Activated naive CD8-positive, alpha-beta T cell treated with anti-CD3 and anti-CD28 coated beads, Interleukin-2, amount 50 U/mL, for 24 hours (primary cell): ENCODE data around the gene WDR27.

Experiments used
- ATAC-seq: fragments of 150-1000 bp; cut with Tn5 transposase; one replicate; pipeline ENCODE4 v1.10.0; 2021
- DNase-seq: peaks from one replicate; pipeline ENCODE4 v3.0.0; 2021
- H3K27ac Mint-ChIP-seq: one replicate; pipeline ENCODE4 v1.8.0; 2021; ENCODE audit warnings: mild to moderate bottlenecking, mixed read lengths
- H3K27me3 Mint-ChIP-seq: one replicate; pipeline ENCODE4 v1.8.0; 2021; ENCODE audit warnings: mixed read lengths
- H3K36me3 Mint-ChIP-seq: one replicate; pipeline ENCODE4 v1.8.0; 2021; ENCODE audit warnings: low read depth, mixed read lengths
- H3K4me1 Mint-ChIP-seq: one replicate; pipeline ENCODE4 v1.8.0; 2021; ENCODE audit warnings: mixed read lengths
- H3K4me3 Mint-ChIP-seq: one replicate; pipeline ENCODE4 v1.8.0; 2021; ENCODE audit warnings: mild to moderate bottlenecking, moderate library complexity, mixed read lengths
- H3K9me3 Mint-ChIP-seq: one replicate; pipeline ENCODE4 v1.8.0; 2021; ENCODE audit warnings: mixed read lengths

Gene WDR27

DNA sequence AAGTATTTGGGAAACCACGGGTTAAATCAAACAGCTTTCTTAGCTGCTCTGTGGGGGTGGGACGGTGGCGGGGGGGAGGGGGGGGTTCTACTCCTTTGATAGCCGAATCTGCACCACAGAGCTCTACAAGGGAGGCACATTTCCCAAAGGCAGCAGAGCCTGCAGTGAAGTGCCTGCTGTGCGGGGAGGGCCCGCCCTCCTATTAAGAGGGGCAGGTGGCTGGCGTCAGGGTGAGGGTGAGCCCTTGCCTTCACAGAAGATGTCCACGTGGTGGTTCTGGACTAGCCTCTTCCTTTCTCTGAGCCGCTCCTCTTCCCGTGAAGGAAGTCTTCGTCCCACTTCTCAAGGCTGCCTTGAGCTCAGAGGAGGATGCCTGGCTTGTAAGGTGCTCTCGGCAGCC lies 273.3 kb downstream of the WDR27 start:
- ATAC-seq: no peak
- H3K9me3 Mint-ChIP-seq: peaks cover 33% of the 10 kb centered on the region

DNA sequence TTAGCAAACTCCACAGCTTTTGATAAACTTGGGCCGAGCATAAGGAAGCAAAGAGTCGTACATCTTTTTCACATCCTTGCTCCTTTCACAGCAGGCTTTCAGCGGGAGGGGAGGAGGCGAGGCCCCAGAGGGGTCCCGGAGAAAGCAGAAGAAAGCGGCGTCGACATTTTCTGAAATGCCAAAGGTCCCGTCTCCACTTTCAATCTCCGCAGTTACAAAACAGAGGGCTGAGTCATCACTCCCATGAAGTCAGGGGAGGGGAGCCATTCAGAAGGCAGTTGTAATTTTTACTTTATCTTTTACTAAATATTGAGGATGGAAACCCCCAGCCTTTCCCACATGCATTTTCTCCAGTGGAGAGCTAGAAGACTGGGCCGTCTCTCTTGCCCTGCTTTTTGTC lies 274.0 kb downstream of the WDR27 start:
- Mint-ChIP-seq H3K27me3 (peaks cover 2% of the 10 kb centered on the region), H3K4me3 (no peak overlapping the region), H3K27ac (no peak overlapping the region), H3K4me1 (peaks cover 2% of the 10 kb centered on the region), H3K9me3 (peaks cover 28% of the 10 kb centered on the region), H3K36me3 (peaks cover 6% of the 10 kb centered on the region)
- no peak for DNase-seq
- ATAC-seq: peak; percentile 10

More for the DNA sequence above, 273.3 kb downstream of the WDR27 start:
- Mint-ChIP-seq H3K4me1 (peaks cover 2% of the 10 kb centered on the region), H3K27me3 (peaks cover 2% of the 10 kb centered on the region), H3K27ac (no peak overlapping the region), H3K36me3 (peaks cover 6% of the 10 kb centered on the region), H3K4me3 (no peak overlapping the region)
- no peak for DNase-seq

DNA sequence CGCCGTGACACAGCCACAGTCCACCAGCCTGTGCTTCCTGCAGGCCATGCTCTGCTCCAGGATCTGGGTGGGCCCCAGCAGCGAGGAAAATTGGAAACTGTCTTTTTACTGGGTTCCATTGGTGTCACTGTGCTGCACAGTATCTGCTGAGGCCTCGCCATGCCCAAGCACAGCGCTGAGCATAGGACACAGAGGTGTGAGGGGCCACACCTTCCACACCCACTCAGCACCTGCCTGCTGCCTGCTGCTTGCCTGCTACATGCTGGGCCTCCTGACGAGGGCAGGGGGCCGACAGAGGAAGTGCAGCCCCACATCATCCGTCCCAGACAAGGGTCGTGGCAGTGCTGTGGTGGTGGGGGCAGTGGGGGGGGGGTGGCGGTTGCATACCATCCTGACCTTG lies 275.2 kb downstream of the WDR27 start:
- peaks cover 2% of the 10 kb centered on the region for H3K4me1 Mint-ChIP-seq
- H3K9me3 Mint-ChIP-seq: peaks cover 15% of the 10 kb centered on the region
- DNase-seq (no peak), ATAC-seq (no peak)
- peaks cover 3% of the 10 kb centered on the region for H3K36me3 Mint-ChIP-seq
- H3K4me3 Mint-ChIP-seq: no peak overlapping the region
- no peak overlapping the region for H3K27ac Mint-ChIP-seq
- H3K27me3 Mint-ChIP-seq: peaks cover 2% of the 10 kb centered on the region

DNA sequence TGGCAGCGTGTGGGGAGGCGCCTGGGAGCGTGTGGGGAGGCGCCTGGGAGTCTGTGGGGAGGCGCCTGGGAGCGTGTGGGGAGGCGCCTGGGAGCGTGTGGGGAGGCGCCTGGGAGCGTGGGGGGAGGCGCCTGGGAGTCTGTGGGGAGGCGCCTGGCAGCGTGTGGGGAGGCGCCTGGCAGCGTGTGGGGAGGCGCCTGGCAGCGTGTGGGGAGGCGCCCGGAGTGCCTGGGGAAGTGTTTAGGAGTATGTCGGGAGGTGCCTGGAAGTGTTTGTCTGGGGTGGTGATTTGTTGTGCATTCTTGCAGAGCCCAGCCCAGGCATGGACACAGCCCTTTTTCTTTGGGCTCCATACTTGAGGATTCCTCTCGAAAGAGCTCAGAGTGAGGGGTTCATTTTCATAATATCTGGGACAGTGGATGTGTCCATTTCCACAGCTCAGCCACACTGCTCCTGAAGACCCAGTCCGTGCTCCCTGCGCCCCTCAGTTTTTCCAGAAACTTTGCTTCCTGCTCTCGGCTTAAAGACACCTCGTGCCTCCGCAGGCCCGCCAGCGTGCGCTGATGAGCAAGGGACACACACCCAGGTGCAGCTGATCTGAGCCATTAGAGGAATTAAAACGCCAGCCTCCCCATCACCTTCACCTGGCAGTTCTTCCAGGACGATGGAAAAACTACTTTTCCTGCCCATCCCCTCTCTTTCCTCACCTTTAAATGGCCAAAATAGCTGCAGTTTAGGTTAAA lies 276.0 kb downstream of the WDR27 start:
- ATAC-seq (no peak), DNase-seq (no peak)
- peaks cover 10% of the 10 kb centered on the region for H3K9me3 Mint-ChIP-seq
- H3K36me3 Mint-ChIP-seq: peaks cover 3% of the 10 kb centered on the region
- no peak overlapping the region for H3K4me3 Mint-ChIP-seq
- H3K27me3 Mint-ChIP-seq: peaks cover 2% of the 10 kb centered on the region
- H3K4me1 Mint-ChIP-seq: peaks cover 2% of the 10 kb centered on the region
- H3K27ac Mint-ChIP-seq: no peak overlapping the region

DNA sequence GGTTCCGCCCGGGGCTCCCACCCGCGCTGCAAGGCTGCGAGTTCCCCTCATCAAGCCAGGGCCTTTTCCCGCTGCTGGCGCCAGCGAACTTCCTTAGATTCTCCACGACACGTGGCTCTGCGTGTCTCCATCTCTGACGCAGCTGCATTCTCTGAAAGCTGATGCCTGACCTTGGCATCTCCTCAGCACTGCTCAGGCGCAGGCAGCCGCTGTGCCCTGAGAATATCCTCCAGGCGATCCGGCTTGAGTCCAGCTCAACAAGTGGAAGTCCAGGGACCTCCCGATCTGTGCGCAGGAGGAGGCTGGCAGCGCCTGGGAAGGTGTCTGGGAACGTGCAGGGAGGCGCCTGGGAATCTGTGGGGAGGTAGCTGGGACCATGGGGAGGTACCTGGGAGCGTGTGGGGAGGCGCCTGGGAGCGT lies 277.0 kb downstream of the WDR27 start:
- Mint-ChIP-seq H3K36me3 (no peaks in the 10 kb centered on the region), H3K27me3 (peaks cover 2% of the 10 kb centered on the region), H3K27ac (no peak overlapping the region), H3K9me3 (peaks cover under 1% of the 10 kb centered on the region), H3K4me3 (no peak overlapping the region), H3K4me1 (peaks cover 2% of the 10 kb centered on the region)
- ATAC-seq (no peak), DNase-seq (no peak)

DNA sequence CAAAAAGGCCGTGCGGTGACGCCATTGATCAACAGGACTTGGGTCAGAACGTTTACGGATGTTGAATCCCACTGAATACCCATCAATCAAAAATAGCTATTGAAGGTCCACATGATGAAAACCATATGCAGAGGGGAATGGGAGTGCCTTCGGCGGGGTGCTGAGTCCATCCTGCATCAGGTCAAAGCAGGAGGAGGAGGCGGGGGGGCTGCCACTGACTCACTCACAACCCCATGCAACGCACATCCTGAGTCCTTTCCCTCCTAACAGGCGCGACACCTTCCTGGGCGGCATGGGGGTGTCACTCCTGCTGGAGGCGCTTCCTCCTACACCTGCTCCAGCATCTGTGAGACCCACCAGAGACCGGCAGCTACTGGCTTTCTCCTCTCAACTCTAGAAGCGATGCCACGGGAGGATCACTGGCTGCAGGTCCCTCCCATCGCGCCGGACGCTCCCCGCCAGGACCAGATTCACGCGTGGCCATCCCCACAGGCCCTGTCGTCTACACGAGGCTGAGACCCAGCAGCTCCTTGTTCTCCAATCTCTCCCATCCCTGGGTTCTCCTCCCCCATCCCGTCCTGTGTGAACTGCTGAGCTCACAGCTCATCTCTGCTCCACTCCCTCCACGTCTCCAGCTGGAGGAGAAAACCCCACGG lies 277.6 kb downstream of the WDR27 start:
- no peaks in the 10 kb centered on the region for H3K36me3 Mint-ChIP-seq
- peaks cover 2% of the 10 kb centered on the region for H3K27me3 Mint-ChIP-seq
- H3K9me3 Mint-ChIP-seq: no peaks in the 10 kb centered on the region
- H3K4me1 Mint-ChIP-seq: peaks cover 2% of the 10 kb centered on the region
- no peak overlapping the region for H3K4me3 Mint-ChIP-seq
- no peak overlapping the region for H3K27ac Mint-ChIP-seq
- ATAC-seq (no peak), DNase-seq (no peak)

DNA sequence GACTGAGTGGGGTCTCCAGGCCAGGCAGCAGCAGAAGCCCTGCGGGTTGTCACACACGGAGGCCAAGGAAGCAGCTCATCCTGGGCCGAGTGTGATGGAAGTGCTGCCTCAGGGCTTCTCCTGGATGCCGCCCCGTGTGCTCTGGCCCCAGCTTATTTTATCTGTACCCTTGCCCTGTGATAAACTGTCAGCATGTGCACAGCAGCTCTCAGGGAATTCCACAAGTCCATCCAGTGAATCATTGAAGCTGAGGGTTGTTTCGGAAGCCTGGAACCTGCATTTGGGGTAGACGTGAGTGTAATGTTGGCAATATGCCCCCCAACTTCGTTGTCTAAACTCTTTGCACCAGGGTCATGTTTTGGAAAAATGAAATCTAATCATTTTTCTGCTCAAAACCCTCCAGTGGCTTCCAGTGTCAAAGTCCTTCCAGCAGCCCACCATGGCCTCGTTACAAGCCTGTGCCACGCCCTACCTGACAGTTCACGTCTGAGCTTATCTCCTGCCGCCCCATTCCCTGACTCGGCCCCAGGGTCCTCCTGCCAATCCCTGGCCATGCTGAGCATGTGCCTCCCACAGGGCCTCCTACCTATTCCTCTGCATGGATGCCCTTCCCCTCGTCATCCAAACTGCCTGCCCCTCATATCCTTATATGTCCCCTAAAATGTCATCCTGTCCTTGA lies 280.1 kb downstream of the WDR27 start:
- Mint-ChIP-seq H3K9me3 (no peaks in the 10 kb centered on the region), H3K4me1 (no peaks in the 10 kb centered on the region), H3K36me3 (no peaks in the 10 kb centered on the region), H3K27me3 (peaks cover 2% of the 10 kb centered on the region), H3K4me3 (no peak overlapping the region), H3K27ac (no peak overlapping the region)
- ATAC-seq (no peak), DNase-seq (no peak)

DNA sequence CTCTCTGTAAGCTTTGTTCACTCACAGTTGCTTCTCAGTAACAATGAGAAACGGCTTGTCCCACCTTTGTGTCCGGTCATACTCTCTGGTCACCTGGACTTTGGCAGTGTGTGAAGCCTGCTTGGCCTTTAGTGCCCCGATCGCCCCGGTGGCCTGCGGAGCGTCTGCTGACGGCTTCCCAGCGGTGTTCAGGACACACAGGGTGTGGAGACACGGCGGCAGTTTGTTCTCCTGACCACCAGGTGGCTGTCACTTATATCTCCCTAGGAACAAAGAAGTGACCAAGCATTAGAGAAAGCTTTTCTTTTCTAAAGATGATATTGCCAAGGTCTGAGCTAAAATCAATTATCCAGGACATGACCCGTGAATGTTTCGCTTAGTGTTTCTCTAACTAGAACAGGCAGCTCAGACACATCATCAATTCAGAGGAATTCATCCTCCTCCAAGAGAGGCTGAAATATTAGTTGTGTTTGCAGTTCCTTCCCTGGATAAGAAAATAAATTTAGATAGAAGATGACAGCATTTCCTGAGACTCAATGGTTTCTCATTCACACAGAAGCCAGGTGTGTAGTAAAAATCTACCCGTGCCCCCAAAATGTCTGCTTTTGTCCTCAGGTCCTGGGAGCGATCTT lies 280.8 kb downstream of the WDR27 start:
- DNase-seq (no peak), ATAC-seq (no peak)
- Mint-ChIP-seq H3K36me3 (no peaks in the 10 kb centered on the region), H3K4me1 (no peaks in the 10 kb centered on the region), H3K4me3 (no peak overlapping the region), H3K9me3 (no peaks in the 10 kb centered on the region), H3K27me3 (peaks cover 2% of the 10 kb centered on the region), H3K27ac (no peak overlapping the region)

DNA sequence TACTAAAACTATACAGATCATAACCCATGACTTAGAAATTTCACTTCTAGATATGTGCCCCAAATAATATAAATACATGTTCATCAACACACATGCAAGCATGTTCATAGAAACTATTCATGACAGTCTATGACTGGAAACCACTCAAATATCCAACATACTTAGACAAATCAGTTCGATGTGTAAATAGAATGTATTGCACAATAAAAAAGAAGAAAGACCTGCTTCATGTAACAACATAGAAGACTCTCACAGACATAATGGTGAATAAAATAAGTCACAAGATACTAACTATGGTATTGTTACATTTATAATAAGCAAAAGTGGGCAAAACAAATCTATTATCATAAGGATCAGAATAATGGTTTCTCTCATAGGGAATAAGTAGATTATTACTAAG lies 284.7 kb downstream of the WDR27 start:
- no peak overlapping the region for H3K27ac Mint-ChIP-seq
- H3K9me3 Mint-ChIP-seq: peaks cover 10% of the 10 kb centered on the region
- H3K4me1 Mint-ChIP-seq: no peaks in the 10 kb centered on the region
- ATAC-seq: no peak
- no peak overlapping the region for H3K4me3 Mint-ChIP-seq
- no peaks in the 10 kb centered on the region for H3K36me3 Mint-ChIP-seq
- H3K27me3 Mint-ChIP-seq: no peaks in the 10 kb centered on the region
- DNase-seq: no peak

DNA sequence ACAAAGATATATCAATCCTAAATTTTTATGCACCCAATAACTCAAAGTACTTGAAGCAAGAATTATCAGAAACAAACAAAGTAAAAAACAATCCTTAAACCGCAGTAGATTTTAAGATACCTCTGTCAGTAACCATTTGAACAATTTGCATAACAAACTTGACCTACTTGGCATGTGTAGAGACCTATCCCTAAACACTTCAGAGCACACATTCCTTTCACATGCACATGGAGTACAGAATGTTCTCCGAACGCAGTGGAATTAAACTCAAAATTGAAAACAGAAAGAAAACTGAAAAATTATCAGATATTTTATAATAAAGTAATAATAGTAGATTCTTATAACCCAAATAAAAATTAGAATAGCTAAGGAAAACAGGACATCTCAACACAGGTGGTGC lies 285.6 kb downstream of the WDR27 start:
- Mint-ChIP-seq H3K4me3 (no peak overlapping the region), H3K27me3 (no peaks in the 10 kb centered on the region), H3K27ac (no peak overlapping the region), H3K9me3 (peaks cover 10% of the 10 kb centered on the region), H3K36me3 (no peaks in the 10 kb centered on the region), H3K4me1 (no peaks in the 10 kb centered on the region)
- ATAC-seq (no peak), DNase-seq (no peak)

DNA sequence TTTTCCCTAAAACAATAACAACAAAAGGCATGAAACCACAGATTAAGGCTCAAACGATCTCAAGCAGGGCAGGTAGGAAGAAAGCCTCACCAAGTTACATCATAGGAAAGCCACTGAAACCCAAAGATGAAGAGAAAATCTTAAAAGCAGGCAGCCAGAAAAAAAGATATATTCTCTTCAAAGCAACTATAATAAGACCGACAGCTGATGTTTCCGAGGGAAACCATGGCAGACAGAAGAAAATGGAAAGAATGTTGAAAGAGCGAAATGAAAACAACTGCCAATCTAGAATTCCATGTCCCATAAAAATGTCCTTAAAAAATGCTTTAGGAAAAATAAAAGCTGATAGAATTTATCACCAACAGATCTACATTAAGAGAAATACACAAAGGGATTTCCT lies 286.6 kb downstream of the WDR27 start:
- no peaks in the 10 kb centered on the region for H3K27me3 Mint-ChIP-seq
- DNase-seq (no peak), ATAC-seq (no peak)
- H3K36me3 Mint-ChIP-seq: no peaks in the 10 kb centered on the region
- H3K27ac Mint-ChIP-seq: no peak overlapping the region
- peaks cover 10% of the 10 kb centered on the region for H3K9me3 Mint-ChIP-seq
- no peaks in the 10 kb centered on the region for H3K4me1 Mint-ChIP-seq
- H3K4me3 Mint-ChIP-seq: no peak overlapping the region

DNA sequence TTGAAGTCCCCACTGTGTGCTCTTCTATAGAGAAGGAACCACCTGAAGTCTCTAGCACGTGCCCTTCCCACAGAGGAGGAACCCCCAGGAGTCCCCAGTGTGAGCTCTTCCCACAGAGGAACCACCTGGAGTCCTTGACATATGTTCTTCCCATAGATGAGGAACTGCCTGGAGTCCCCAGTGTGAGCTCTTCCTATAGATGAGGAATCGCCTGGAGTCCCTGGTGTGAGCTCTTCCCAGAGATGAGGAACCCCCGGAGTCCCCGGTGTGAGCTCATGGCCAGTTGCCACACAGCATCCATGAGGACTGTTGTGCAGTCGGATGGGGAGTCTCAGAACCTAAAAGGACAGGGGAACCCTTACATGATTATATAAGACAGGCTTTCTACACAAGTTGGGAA lies 290.1 kb downstream of the WDR27 start:
- H3K36me3 Mint-ChIP-seq: no peaks in the 10 kb centered on the region
- ATAC-seq (no peak), DNase-seq (no peak)
- H3K4me1 Mint-ChIP-seq: no peaks in the 10 kb centered on the region
- H3K27ac Mint-ChIP-seq: no peak overlapping the region
- H3K4me3 Mint-ChIP-seq: no peak overlapping the region
- peaks cover 10% of the 10 kb centered on the region for H3K9me3 Mint-ChIP-seq
- no peaks in the 10 kb centered on the region for H3K27me3 Mint-ChIP-seq

DNA sequence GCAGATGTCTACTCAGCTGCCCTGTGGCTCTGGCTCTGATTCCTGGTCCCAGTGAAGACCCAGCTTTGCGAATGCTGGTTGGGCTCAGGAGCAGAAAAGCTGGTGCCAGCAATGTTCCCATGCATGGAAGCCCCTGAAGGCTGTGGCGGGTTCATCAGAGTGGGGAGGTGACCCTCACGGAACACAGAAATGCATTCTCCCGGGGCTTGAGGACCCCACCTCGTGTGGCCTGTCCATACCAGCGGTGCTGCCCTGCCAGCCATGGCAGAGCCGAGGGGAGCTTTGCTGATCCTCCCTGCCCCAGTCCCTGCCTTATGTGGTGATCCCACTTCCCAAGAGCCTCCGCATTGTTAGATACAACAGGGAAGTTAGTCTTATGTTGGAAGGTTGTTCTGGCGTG lies 290.5 kb downstream of the WDR27 start:
- Mint-ChIP-seq H3K4me3 (no peak overlapping the region), H3K27me3 (no peaks in the 10 kb centered on the region), H3K4me1 (no peaks in the 10 kb centered on the region), H3K27ac (no peak overlapping the region), H3K9me3 (peaks cover 10% of the 10 kb centered on the region), H3K36me3 (no peaks in the 10 kb centered on the region)
- ATAC-seq (no peak), DNase-seq (no peak)

DNA sequence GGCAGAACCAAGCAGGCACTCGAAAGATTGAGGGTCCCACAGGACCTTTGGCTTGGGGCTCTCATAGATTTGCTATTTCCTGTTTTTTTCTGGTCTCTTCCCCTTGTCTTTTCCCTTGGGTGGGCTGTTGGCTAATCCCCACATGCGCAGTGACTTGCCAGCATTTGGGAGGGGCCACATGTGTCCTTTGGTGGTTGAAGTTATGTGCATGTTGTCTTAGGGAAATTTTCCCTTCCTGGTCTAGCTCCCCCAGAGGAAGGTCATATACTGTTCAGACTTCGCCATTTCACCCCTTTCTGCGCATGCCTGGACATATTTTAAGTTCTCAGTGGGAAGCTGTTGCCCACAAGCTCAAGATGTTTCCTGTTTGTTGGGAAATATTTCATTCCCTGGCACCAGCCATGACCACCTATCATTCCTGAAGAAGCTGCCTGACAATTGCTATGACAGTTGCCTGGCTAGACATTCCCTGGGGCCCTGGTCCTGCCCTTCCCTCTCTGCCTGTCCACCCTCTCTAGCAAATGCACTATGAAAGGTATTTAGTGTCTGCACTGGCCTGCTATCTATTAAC lies 292.0 kb downstream of the WDR27 start:
- ATAC-seq (no peak), DNase-seq (no peak)
- no peaks in the 10 kb centered on the region for H3K27me3 Mint-ChIP-seq
- no peak overlapping the region for H3K4me3 Mint-ChIP-seq
- H3K9me3 Mint-ChIP-seq: peaks cover 4% of the 10 kb centered on the region
- H3K4me1 Mint-ChIP-seq: no peaks in the 10 kb centered on the region
- no peak overlapping the region for H3K27ac Mint-ChIP-seq
- H3K36me3 Mint-ChIP-seq: no peaks in the 10 kb centered on the region
